Hematopoietic multipotent progenitor cell treated with erythropoietin and hydrocortisone succinate and interleukin-3 and kit ligand, for 15 days (in vitro differentiated cells): ENCODE data around the gene RAB6B.

Experiments used
- DNase-seq: peaks from one replicate; pipeline ENCODE4 v3.0.0-alpha.2; 2015; ENCODE audit warnings: low spot score

RAB6B gene

GRCh38 chr3:133930341-133930933 lies 34.8 kb upstream of the RAB6B start:
- DNase-seq: no peak

- no peak for DNase-seq
Measured at GRCh38 chr3:133928903-133929607, 33.4 kb upstream of the RAB6B start.

DNA sequence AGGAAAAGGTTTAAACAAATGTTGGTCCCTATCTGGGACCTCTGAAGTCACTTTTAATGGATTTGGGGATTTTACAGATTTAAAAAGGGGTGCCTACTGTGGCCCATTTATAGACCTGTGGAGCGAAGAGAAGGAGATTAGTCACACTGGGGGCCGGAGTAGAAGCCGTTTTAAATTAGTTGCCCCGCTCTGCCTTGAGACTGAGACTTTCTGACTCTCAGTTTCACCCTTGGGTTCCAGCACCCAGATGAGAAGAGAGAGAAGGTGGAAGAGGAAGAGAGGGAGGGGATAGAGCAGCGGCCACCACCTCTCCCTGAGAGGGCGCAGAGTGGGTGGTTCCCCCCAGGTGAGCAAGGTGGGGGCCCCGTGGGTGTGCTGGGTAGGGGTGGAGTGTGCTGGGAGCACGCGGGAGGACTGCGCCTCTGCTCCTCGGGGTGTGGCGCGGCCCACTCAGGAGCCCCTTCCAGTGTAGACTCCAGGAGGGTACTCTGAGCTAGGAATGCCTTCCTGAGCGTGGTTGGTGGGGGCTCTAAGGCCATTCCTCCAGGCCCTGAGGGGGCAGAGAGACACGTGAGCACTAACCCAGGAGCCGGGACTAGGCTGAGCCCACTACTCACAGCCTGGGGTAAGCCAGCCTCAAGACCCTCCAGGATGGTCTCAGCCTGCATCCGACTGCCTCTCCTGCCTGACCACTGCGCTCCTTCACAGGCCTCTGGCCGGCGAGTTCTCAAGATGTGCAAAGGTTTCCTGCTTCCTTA lies 32.6 kb upstream of the RAB6B start:
- DNase-seq: no peak

GRCh38 chr3:133927540-133928066 lies 31.9 kb upstream of the RAB6B start:
- peak; percentile 83 for DNase-seq

- no peak for DNase-seq
Measured at GRCh38 chr3:133926736-133927539, 31.3 kb upstream of the RAB6B start.

DNA sequence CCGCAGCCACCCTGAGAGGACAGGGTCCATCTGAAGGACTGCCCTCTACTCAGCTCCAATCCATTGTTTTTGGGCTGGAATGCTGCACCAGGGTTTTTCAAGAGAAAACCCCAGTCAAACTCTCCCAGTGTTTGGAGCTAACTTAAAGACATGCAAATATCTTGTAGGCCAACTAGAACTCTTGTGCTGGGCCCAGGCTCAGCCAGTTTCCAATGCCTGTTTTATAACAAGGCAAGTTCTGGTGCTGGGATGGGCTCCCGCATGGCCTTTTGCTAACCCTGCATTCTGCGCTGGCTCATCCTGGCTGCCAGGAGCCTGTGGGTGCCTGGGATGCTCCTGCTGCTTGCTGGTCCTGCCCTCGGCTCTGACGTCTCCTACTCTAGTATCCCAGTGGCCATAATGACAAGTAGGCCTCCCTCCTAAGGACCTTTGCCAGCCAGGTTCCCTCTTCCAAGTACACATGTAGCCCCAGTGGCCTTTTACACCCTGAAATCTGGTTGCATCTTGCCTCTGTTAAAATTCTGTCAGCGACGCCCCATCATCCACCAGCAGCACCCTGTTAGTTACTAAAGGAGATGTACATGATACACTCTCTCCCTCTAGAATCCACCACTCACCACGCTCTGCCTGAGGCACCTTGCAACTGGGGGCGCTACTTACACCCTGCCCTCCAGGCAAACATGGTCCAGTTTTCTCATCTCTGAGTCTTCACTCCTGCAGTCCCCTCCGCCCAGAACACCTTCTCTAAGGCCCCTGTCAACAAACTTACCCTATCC lies 30.5 kb upstream of the RAB6B start:
- DNase-seq: no peak

DNA sequence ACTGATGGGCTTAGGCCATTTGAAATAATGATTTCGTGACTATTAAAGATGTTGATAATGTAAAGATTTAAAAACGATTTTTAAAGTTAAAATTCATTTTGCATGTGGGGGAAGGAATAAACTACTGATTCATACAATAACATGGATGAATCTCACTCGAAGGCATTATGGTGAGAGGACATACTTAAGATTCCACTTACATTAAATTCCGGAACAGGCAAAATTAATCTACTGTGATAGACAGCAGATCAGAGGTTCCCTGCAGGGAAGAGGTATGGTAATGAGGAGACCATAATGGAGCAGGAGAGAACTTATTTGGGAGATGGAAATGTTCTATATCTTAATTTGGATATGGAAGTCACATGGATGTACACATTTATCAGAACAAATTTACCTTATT lies 28.4 kb upstream of the RAB6B start:
- no peak for DNase-seq

DNA sequence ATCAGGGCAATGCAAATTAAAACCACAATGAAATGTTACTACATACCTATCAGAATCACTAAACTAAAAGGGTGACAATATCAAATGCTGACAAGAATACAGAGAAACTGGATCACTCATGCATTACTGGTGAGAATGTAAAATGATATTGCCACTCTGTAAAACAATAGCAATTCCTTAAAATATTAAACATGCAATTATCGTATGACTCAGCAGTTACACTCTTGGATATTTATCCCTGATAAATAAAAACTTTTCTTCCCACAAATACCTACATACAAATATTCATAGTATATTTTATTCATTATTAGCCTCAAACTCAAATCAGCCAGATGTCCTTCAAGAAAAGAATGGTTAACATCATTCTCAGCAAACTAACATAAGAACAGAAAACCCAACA lies 25.9 kb upstream of the RAB6B start:
- no peak for DNase-seq

DNA sequence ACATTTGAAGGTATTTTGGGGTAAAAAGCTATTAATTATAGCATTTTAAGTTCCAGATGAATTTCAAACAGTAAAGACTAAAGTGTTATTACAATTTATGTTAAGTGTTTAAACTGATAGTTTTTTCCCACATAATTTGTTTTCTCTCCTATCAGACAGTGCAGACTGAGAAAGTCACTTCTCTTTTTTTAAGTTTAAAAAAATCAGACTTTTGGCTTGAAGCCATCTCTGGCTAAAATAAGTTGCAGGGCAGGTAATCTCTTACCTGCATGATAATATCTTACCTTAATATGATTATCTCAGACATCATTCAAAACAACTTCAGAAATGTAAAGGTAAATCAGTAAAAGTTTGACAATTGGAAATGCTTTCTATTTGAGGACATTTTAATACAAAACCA lies 21.5 kb upstream of the RAB6B start:
- no peak for DNase-seq

GRCh38 chr3:133915685-133916658 lies 20.3 kb upstream of the RAB6B start:
- no peak for DNase-seq

- no peak for DNase-seq
Measured at GRCh38 chr3:133914839-133915600, 19.3 kb upstream of the RAB6B start.

- DNase-seq: no peak
Measured at GRCh38 chr3:133910422-133910821, 14.7 kb upstream of the RAB6B start.

DNA sequence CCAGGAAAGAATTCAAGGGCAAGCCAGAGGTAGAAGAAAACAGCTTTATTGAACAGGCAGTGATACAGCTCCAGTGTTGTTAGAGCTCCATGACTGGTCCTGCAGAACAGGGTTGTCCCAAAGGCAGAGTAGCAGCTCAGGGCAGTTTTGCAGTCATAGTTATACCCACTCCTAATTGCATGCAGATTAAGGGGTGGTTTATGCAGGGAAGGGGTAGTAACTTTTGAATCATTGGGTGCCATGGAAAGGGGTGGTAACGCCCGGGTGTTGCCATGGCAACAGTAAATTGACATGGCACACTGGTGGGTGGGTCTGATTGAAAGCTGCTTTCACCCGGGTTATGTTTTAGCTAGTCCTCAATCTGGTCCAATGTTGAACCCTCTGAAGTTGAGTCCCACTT lies 9.7 kb upstream of the RAB6B start:
- DNase-seq: no peak

GRCh38 chr3:133901847-133902246 lies 6.2 kb upstream of the RAB6B start:
- DNase-seq: no peak

- DNase-seq: peak; percentile 49
Measured at GRCh38 chr3:133901083-133901482, 5.4 kb upstream of the RAB6B start.

- DNase-seq: no peak
Measured at GRCh38 chr3:133899311-133899710, 3.6 kb upstream of the RAB6B start.

- no peak for DNase-seq
Measured at GRCh38 chr3:133897547-133897946, 1.9 kb upstream of the RAB6B start.

GRCh38 chr3:133896002-133896761 lies 500 bp upstream of the RAB6B start:
- peak; percentile 48 for DNase-seq
